PC-3 (cell line): ENCODE results near the gene TAGLN2. TPM values are rescaled to one million over a fixed set of nuclear protein-coding genes. Genes with fewer than 3 reads are reported as not detected.

Source experiments
- ATAC-seq: fragments of 200-7000 bp; cut with Tn5 transposase; 2 replicates; pipeline ENCODE4 v1.9.1; 2020; ENCODE audit warnings: mild to moderate bottlenecking, moderate library complexity
- BruUV-seq: library from RNA; stranded (reverse); fragments of 400-500 nt; replicated peaks from 2 replicates; lab custom pipeline; 2021; lab: Mats Ljungman, UMichigan
- CTCF ChIA-PET: fragments of 300-600 bp; sonication (Branson Sonifier 250); formaldehyde crosslinking; loops from one replicate; lab custom pipeline; 2022; ENCODE audit warnings: antibody characterized with exemption; lab: Charles Lee
- POLR2A ChIA-PET: fragments of 300-600 bp; sonication (Branson Sonifier 250); formaldehyde crosslinking; loops from one replicate; lab custom pipeline; 2022; ENCODE audit warnings: antibody characterized with exemption; ENCODE audit not compliant: unreplicated experiment; lab: Charles Lee
- DNase-seq: peaks from one replicate; pipeline ENCODE4 v3.0.0-alpha.2; 2015
- H2AFZ ChIP-seq: fragments of 300-600 bp; sonication (generic); 2 replicates; pipeline ENCODE4 v1.6.0; 2016; ENCODE audit warnings: antibody characterized with exemption, low read length
- H3F3A ChIP-seq: fragments of 300-600 bp; sonication (generic); one replicate; pipeline ENCODE4 v1.6.0; 2017; ENCODE audit warnings: antibody characterized with exemption, low read length, control low read depth, mild to moderate bottlenecking; ENCODE audit not compliant: unreplicated experiment
- H3K27ac ChIP-seq: fragments of 300-600 bp; sonication (generic); 2 replicates; pipeline ENCODE4 v1.5.1; 2016; ENCODE audit warnings: mild to moderate bottlenecking, low read length
- H3K27me3 ChIP-seq: fragments of 300-600 bp; sonication (generic); 2 replicates; pipeline ENCODE4 v1.6.1; 2016; ENCODE audit warnings: low read length, mixed read lengths
- H3K36me3 ChIP-seq: fragments of 300-600 bp; sonication (generic); 2 replicates; pipeline ENCODE4 v1.6.1; 2016; ENCODE audit warnings: low read depth, mixed run types, low read length, mixed read lengths
- H3K4me1 ChIP-seq: fragments of 300-600 bp; sonication (generic); 2 replicates; pipeline ENCODE4 v1.5.1; 2016; ENCODE audit warnings: low read length; ENCODE audit not compliant: insufficient read depth
- H3K4me2 ChIP-seq: fragments of 300-600 bp; sonication (generic); 2 replicates; pipeline ENCODE4 v1.6.0; 2016; ENCODE audit warnings: low read length
- H3K4me3 ChIP-seq: fragments of 300-600 bp; sonication (generic); 2 replicates; pipeline ENCODE4 v1.5.1; 2016; ENCODE audit warnings: mild to moderate bottlenecking, low read length, mixed read lengths
- H3K79me2 ChIP-seq: fragments of 300-600 bp; sonication (generic); 2 replicates; pipeline ENCODE4 v1.6.1; 2017; ENCODE audit warnings: low read length, mixed read lengths
- H3K9ac ChIP-seq: fragments of 300-600 bp; sonication (generic); 2 replicates; pipeline ENCODE4 v1.6.0; 2016; ENCODE audit warnings: mild to moderate bottlenecking, low read length
- H3K9me2 ChIP-seq: fragments of 300-600 bp; sonication (generic); replicated peaks from 2 replicates; pipeline ENCODE4 v1.6.1; 2016; ENCODE audit warnings: mixed run types, low read length, mixed read lengths
- H3K9me3 ChIP-seq: fragments of 300-600 bp; sonication (generic); 2 replicates; pipeline ENCODE4 v1.6.1; 2016; ENCODE audit warnings: low read length, mixed read lengths
- H4K20me1 ChIP-seq: fragments of 300-600 bp; sonication (generic); 2 replicates; pipeline ENCODE4 v1.6.1; 2016; ENCODE audit warnings: low read length, mixed read lengths
- EZH2 ChIP-seq: fragments of 300-600 bp; sonication (generic); IDR thresholded peaks from one replicate; pipeline ENCODE4 v1.6.1; 2017; ENCODE audit warnings: antibody characterized with exemption, mild to moderate bottlenecking, low read length; ENCODE audit not compliant: unreplicated experiment
- EZH2phosphoT487 ChIP-seq: fragments of 300-600 bp; sonication (generic); IDR thresholded peaks from 2 replicates; pipeline ENCODE4 v1.6.1; 2018; ENCODE audit warnings: mild to moderate bottlenecking, antibody characterized with exemption, low read length, borderline replicate concordance
- intact Hi-C: fragments of 100-400 bp; cut with micrococcal nuclease; formaldehyde crosslinking; loops from 2 replicates; pipeline ENCODE4 v1.9.0; 2023
- total RNA-seq: library from RNA; depleted of rRNA; stranded (reverse); fragments of >200 nt; gene quantifications from 2 replicates; pipeline ENCODE4 v1.2.3, GENCODE V29; 2014
- TF ChIP-seq, protein P1 (sequence below): fragments of 300-600 bp; sonication (generic); conservative IDR thresholded peaks from 2 replicates; pipeline ENCODE4 v1.5.1; 2017; ENCODE audit warnings: antibody characterized with exemption, low read depth, mild to moderate bottlenecking, low read length

The TAGLN2 gene
- total RNA-seq, 1 experiment from 2014 or later: 1,584 TPM

DNA sequence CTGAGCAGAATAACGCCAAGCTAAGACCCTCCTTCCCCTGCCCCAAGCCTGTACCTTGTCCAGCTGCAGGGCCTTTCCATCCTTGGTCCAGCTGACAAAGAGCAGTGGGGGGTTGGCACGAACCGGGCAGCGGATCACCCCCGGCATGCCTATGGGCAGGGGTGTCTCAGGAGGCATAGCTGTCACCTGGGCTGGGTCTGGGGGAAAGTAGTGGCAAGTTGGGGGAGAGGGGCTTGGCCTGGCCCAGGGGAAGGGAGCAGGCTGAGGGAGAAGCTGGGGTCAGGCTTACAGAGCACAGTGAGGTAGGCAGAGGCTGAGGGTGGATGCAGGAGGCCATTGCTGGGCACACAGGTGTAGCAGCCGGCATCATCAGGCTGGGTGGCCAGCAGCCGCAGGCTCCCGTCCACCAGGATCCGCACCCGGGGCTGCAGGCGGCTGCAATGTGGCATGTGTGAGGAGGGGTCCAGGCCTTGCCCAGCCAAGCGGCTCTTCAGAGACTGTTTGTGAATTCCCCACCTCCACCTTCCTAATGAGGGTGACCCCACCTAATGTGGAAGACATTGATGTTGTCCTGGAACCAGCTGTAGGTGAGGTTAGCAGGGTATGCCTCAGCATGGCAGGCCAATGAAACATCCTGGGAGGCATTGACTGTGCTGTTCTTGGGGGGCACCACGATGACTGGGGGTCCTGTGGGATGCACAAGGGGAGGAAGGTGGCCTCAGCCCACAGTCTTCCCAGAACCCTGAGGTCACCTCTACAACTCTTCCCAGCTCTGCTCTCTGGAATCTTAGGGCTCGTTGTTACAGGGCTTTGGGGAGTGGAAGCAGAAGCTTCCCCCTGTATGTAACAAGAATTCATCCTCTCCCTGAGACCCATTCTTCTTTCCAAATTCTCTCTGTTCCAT, 9.1 kb upstream of the TAGLN2 start:
- Histone ChIP-seq H3K9me2 (no peaks in the 10 kb centered on the region), H2AFZ (no peak overlapping the region), H3K27me3 (no peaks in the 10 kb centered on the region), H3F3A (no peaks in the 10 kb centered on the region), H3K36me3 (no peaks in the 10 kb centered on the region), H3K9me3 (no peaks in the 10 kb centered on the region), H3K79me2 (no peaks in the 10 kb centered on the region), H3K4me3 (no peak overlapping the region), H4K20me1 (no peaks in the 10 kb centered on the region), H3K9ac (no peak overlapping the region), H3K27ac (no peak overlapping the region), H3K4me1 (peaks cover 36% of the 10 kb centered on the region), H3K4me2 (no peak overlapping the region)
- no TSS peak for BruUV-seq
- ChIA-PET POLR2A (interaction anchor here (0.7 kb wide), 1 partner anchor 102 kb away, joined by 5 read pairs; no protein-coding TSS in a partner anchor), CTCF (interaction anchor here (1.0 to 2.2 kb wide), 3 partner anchors 41 to 73 kb away, joined by 5 to 12 read pairs (median 8); no protein-coding TSS in a partner anchor)
- DNase-seq (no peak), ATAC-seq (no peak)
- intact Hi-C loops: loop anchor here (5.0 kb wide), 1 partner anchor 148 kb away; the partner anchor contains the start of gene KCNJ9
- no peak for TF ChIP-seq EZH2phosphoT487
- no peak for TF ChIP-seq EZH2
- TF ChIP-seq, protein P1, sequence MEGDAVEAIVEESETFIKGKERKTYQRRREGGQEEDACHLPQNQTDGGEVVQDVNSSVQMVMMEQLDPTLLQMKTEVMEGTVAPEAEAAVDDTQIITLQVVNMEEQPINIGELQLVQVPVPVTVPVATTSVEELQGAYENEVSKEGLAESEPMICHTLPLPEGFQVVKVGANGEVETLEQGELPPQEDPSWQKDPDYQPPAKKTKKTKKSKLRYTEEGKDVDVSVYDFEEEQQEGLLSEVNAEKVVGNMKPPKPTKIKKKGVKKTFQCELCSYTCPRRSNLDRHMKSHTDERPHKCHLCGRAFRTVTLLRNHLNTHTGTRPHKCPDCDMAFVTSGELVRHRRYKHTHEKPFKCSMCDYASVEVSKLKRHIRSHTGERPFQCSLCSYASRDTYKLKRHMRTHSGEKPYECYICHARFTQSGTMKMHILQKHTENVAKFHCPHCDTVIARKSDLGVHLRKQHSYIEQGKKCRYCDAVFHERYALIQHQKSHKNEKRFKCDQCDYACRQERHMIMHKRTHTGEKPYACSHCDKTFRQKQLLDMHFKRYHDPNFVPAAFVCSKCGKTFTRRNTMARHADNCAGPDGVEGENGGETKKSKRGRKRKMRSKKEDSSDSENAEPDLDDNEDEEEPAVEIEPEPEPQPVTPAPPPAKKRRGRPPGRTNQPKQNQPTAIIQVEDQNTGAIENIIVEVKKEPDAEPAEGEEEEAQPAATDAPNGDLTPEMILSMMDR: no peak

DNA sequence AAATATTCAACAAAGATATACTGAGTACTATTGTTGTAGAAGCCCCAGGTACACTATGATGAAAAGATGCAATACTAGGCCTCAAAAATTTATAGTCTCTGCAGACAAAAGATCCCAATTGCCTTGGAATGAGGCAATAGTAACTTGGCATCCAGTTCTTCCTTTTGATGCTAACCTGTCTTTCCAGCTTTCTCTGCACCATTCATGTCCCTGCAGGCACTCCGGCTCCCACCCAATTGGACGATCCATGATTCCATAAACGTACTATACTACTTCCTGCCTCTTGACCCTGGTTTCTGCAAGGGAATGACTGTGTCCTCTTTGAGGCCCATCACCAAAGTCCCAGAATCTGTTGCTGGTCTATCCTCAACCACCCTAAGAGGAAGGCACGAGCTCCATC, 8.0 kb upstream of the TAGLN2 start:
- Histone ChIP-seq H3K4me1 (peaks cover 31% of the 10 kb centered on the region), H3K4me2 (no peak overlapping the region), H3K9me3 (no peaks in the 10 kb centered on the region), H3K27ac (0 out of 2 replicates have a peak overlapping the region, but pooled peaks have one; percentile 6), H3K9me2 (no peaks in the 10 kb centered on the region), H3K4me3 (no peak overlapping the region), H4K20me1 (no peaks in the 10 kb centered on the region), H3K27me3 (no peaks in the 10 kb centered on the region), H3K36me3 (no peaks in the 10 kb centered on the region; the same call in 1 of the 2 replicates), H3F3A (no peaks in the 10 kb centered on the region), H3K79me2 (no peaks in the 10 kb centered on the region), H2AFZ (no peak overlapping the region), H3K9ac (no peak overlapping the region)
- no TSS peak for BruUV-seq
- DNase-seq: peak; percentile 30
- no peak for ATAC-seq
- ChIA-PET CTCF (interaction anchor here (2.2 kb wide), 1 partner anchor 74 kb away, joined by 12 read pairs; no protein-coding TSS in a partner anchor), POLR2A (no interaction called here)
- intact Hi-C loops: no loop called here
- no peak for TF ChIP-seq EZH2
- TF ChIP-seq, protein P1: no peak
- no peak for TF ChIP-seq EZH2phosphoT487
